NT2/D1 (cell line): Measurements from ENCODE around the gene MYD88.
"Not testable (repeated sequence)": the region's sequence is repeated elsewhere in the genome, so short reads cannot be mapped to it uniquely, and the experiment has no call there.

Experiments
- DNase-seq: peaks from one replicate; pipeline ENCODE4 v3.0.0-alpha.2; 2011; ENCODE audit warnings: low read depth, low spot score
- H3K27me3 ChIP-seq: 2 replicates; pipeline ENCODE4 v1.6.0; 2011; ENCODE audit warnings: mild to moderate bottlenecking; ENCODE audit not compliant: insufficient read length, insufficient read depth
- H3K36me3 ChIP-seq: 2 replicates; pipeline ENCODE4 v1.6.1; 2011; ENCODE audit warnings: mild to moderate bottlenecking, low read length, mixed read lengths; ENCODE audit not compliant: insufficient read depth, insufficient read length
- H3K4me1 ChIP-seq: 2 replicates; pipeline ENCODE4 v1.5.1; 2011; ENCODE audit not compliant: insufficient read depth, insufficient read length
- H3K4me3 ChIP-seq: 2 replicates; pipeline ENCODE4 v1.5.1; 2011; ENCODE audit warnings: low read depth; ENCODE audit not compliant: insufficient read length
- H3K9ac ChIP-seq: 2 replicates; pipeline ENCODE4 v1.6.0; 2011; ENCODE audit warnings: low read depth; ENCODE audit not compliant: insufficient read length
- H3K9me3 ChIP-seq: 2 replicates; pipeline ENCODE4 v1.5.1; 2011; ENCODE audit warnings: mild to moderate bottlenecking, low read length; ENCODE audit not compliant: insufficient read depth
- SUZ12 ChIP-seq: IDR thresholded peaks from 2 replicates; pipeline ENCODE4 v1.6.1; 2011; ENCODE audit not compliant: insufficient read length, insufficient read depth; ENCODE audit errors: extremely low read depth
- YY1 ChIP-seq: IDR thresholded peaks from 2 replicates; pipeline ENCODE4 v1.6.1; 2011; ENCODE audit not compliant: insufficient read length, insufficient read depth
- ZNF274 ChIP-seq: IDR thresholded peaks from 2 replicates; pipeline ENCODE4 v1.6.1; 2011; ENCODE audit warnings: mild to moderate bottlenecking, low read depth, low read length

MYD88 gene

GRCh38 chr3:38130631-38131065 is 7.8 kb upstream of the MYD88 start:
- Histone ChIP-seq H3K4me1 (peaks cover 4% of the 10 kb centered on the region), H3K27me3 (no peaks in the 10 kb centered on the region), H3K4me3 (no peak overlapping the region), H3K9me3 (no peaks in the 10 kb centered on the region), H3K9ac (no peak overlapping the region), H3K36me3 (peaks cover 94% of the 10 kb centered on the region)
- TF ChIP-seq SUZ12 (no peak), YY1 (no peak), ZNF274 (no peak)
- no peak for DNase-seq

- no peak overlapping the region for H3K9ac ChIP-seq
- peaks cover 4% of the 10 kb centered on the region for H3K4me1 ChIP-seq
- peaks cover 83% of the 10 kb centered on the region for H3K36me3 ChIP-seq
- no peaks in the 10 kb centered on the region for H3K9me3 ChIP-seq
- DNase-seq: no peak
- no peak overlapping the region for H3K4me3 ChIP-seq
- TF ChIP-seq ZNF274 (no peak), YY1 (no peak), SUZ12 (no peak)
- no peaks in the 10 kb centered on the region for H3K27me3 ChIP-seq
Observed at GRCh38 chr3:38131621-38132369, 6.7 kb upstream of the MYD88 start.

- peaks cover 5% of the 10 kb centered on the region for H3K27me3 ChIP-seq
- H3K4me1 ChIP-seq: peaks cover 9% of the 10 kb centered on the region
- no peak for DNase-seq
- no peak overlapping the region for H3K9ac ChIP-seq
- H3K36me3 ChIP-seq: peaks cover 69% of the 10 kb centered on the region
- no peak overlapping the region for H3K4me3 ChIP-seq
- TF ChIP-seq YY1 (no peak), ZNF274 (no peak)
- no peaks in the 10 kb centered on the region for H3K9me3 ChIP-seq
Observed at GRCh38 chr3:38133209-38133556, 5.3 kb upstream of the MYD88 start.

- peaks cover 9% of the 10 kb centered on the region for H3K4me1 ChIP-seq
- H3K36me3 ChIP-seq: peaks cover 64% of the 10 kb centered on the region
- no peak overlapping the region for H3K9ac ChIP-seq
- no peak for DNase-seq
- no peaks in the 10 kb centered on the region for H3K9me3 ChIP-seq
- TF ChIP-seq ZNF274 (no peak), YY1 (no peak), SUZ12 (no peak)
- H3K4me3 ChIP-seq: no peak overlapping the region
- H3K27me3 ChIP-seq: peaks cover 10% of the 10 kb centered on the region
Observed at GRCh38 chr3:38133557-38134405, 4.7 kb upstream of the MYD88 start.

- DNase-seq, H3K4me3 ChIP-seq, H3K9me3 ChIP-seq, H3K9ac ChIP-seq: not testable (repeated sequence)
- H3K27me3 ChIP-seq: peaks cover 19% of the 10 kb centered on the region
- H3K4me1 ChIP-seq: peaks cover 13% of the 10 kb centered on the region
- peaks cover 56% of the 10 kb centered on the region for H3K36me3 ChIP-seq
Observed at GRCh38 chr3:38134517-38135143, 3.8 kb upstream of the MYD88 start.

GRCh38 chr3:38135621-38136277 is 2.7 kb upstream of the MYD88 start:
- peak overlapping the region; percentile 94 for H3K9ac ChIP-seq
- not testable (repeated sequence) for H3K9me3 ChIP-seq, DNase-seq
- H3K4me3 ChIP-seq: peak overlapping the region; percentile 92
- H3K4me1 ChIP-seq: peaks cover 18% of the 10 kb centered on the region
- peaks cover 53% of the 10 kb centered on the region for H3K36me3 ChIP-seq
- peaks cover 27% of the 10 kb centered on the region for H3K27me3 ChIP-seq

GRCh38 chr3:38136393-38136776 is 2.1 kb upstream of the MYD88 start:
- Histone ChIP-seq H3K27me3 (peaks cover 27% of the 10 kb centered on the region), H3K9me3 (no peaks in the 10 kb centered on the region), H3K36me3 (peaks cover 53% of the 10 kb centered on the region), H3K9ac (peak overlapping the region; percentile 94), H3K4me3 (peak overlapping the region; percentile 92), H3K4me1 (peaks cover 18% of the 10 kb centered on the region)
- TF ChIP-seq YY1 (no peak), SUZ12 (no peak), ZNF274 (no peak)
- DNase-seq: no peak
